SK-N-SH (cell line): ENCODE results near the gene PRKAR1A.

ENCODE experiments used
- CHD2 ChIP-seq: fragments of 150-350 bp; IDR thresholded peaks from 2 replicates; pipeline ENCODE4 v1.6.1; 2018; ENCODE audit warnings: low read length; ENCODE audit not compliant: partially characterized antibody
- CTCF ChIP-seq: fragments of 200-600 bp; sonication (generic); IDR thresholded peaks from 2 replicates; pipeline ENCODE4 v1.6.1; 2017; ENCODE audit warnings: antibody characterized with exemption, mild to moderate bottlenecking, moderate library complexity
- EP300 ChIP-seq, 2 experiments: IDR thresholded peaks; 2 replicates each; pipeline versions ENCODE4 v1.4.0 to v1.6.1; 2012; ENCODE audit warnings: borderline replicate concordance in 1 of 2, low read depth in 1 of 2, low read length in 1 of 2
- MEF2A ChIP-seq: IDR thresholded peaks from 2 replicates; pipeline ENCODE4 v1.4.0; 2012; ENCODE audit warnings: low read depth, borderline replicate concordance
- POLR2AphosphoS5 ChIP-seq: IDR thresholded peaks from 2 replicates; pipeline ENCODE4 v1.6.1; 2012; ENCODE audit warnings: low read depth, low read length
- RCOR1 ChIP-seq: fragments of 150-350 bp; IDR thresholded peaks from 2 replicates; pipeline ENCODE4 v1.6.1; 2017; ENCODE audit warnings: antibody characterized with exemption, low read length
- TEAD4 ChIP-seq: IDR thresholded peaks from 2 replicates; pipeline ENCODE4 v1.4.0; 2012; ENCODE audit warnings: mild to moderate bottlenecking, borderline replicate concordance; ENCODE audit not compliant: insufficient read depth
- USF2 ChIP-seq: fragments of 150-350 bp; IDR thresholded peaks from 2 replicates; pipeline ENCODE4 v1.6.1; 2017; ENCODE audit warnings: antibody characterized with exemption, low read length, low read depth, borderline replicate concordance
- TF ChIP-seq, protein P1 (sequence below): IDR thresholded peaks from 2 replicates; pipeline ENCODE4 v1.4.0; 2012; ENCODE audit warnings: low read depth, borderline replicate concordance

- TF ChIP-seq CTCF (no peak), EP300 (IDR thresholded peaks at IDR 0.05; ENCODE audit: borderline replicate concordance in 1 of 2, low read depth in 1 of 2, low read length in 1 of 2) (no peak), TEAD4 (no peak), MEF2A (no peak), CHD2 (no peak), USF2 (no peak), RCOR1 (no peak), POLR2AphosphoS5 (no peak)
- TF ChIP-seq, protein P1, sequence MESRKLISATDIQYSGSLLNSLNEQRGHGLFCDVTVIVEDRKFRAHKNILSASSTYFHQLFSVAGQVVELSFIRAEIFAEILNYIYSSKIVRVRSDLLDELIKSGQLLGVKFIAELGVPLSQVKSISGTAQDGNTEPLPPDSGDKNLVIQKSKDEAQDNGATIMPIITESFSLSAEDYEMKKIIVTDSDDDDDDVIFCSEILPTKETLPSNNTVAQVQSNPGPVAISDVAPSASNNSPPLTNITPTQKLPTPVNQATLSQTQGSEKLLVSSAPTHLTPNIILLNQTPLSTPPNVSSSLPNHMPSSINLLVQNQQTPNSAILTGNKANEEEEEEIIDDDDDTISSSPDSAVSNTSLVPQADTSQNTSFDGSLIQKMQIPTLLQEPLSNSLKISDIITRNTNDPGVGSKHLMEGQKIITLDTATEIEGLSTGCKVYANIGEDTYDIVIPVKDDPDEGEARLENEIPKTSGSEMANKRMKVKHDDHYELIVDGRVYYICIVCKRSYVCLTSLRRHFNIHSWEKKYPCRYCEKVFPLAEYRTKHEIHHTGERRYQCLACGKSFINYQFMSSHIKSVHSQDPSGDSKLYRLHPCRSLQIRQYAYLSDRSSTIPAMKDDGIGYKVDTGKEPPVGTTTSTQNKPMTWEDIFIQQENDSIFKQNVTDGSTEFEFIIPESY: no peak
Measured at GRCh38 chr17:68588362-68588761, 76.1 kb downstream of the PRKAR1A start.
